Measurements from ENCODE around the gene ANKRD44. TPM values are rescaled to one million over a fixed set of nuclear protein-coding genes. Genes with fewer than 3 reads are reported as not detected.

Gene ANKRD44
- total and polyA plus RNA-seq, 7 donors = 0.35 to 9.3 (median 1.7) TPM

DNA sequence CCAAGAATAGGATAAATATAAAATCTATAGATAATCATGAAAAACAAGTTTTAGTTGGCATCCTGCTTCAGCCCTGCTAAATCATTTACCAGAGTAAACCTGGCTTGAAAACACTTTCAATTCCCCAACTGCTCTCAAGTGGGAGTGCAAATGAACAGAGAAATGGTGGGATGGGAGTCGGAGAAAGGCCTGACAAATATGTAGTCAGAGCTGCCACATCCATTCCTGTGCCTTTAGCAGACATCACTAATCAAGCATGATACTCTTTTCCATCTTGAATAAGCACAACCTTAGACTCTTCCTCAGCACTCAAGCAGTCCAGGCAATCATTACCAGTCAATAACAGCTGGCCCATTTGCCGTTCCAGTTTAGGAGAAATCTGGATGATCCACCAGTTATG, 101.3 kb downstream of the ANKRD44 start:
- Histone ChIP-seq H3K27ac (no peak overlapping the region), H3K4me3 (no peak overlapping the region), H3K27me3 (ENCODE audit: insufficient read depth in 3 of 3, low read length in 2 of 3) (no peaks in the 10 kb centered on the region), H3K4me1 (peaks cover 4% of the 10 kb centered on the region), H3K36me3 (ENCODE audit: insufficient read depth in 1 of 2, low read depth in 1 of 2) (no peaks in the 10 kb centered on the region), H3K9me3 (no peaks in the 10 kb centered on the region)
- DNase-seq = no peak
- intact Hi-C loops (cut with DNase I) = no loop called here
- ATAC-seq = no peak
- TF ChIP-seq, protein P1, sequence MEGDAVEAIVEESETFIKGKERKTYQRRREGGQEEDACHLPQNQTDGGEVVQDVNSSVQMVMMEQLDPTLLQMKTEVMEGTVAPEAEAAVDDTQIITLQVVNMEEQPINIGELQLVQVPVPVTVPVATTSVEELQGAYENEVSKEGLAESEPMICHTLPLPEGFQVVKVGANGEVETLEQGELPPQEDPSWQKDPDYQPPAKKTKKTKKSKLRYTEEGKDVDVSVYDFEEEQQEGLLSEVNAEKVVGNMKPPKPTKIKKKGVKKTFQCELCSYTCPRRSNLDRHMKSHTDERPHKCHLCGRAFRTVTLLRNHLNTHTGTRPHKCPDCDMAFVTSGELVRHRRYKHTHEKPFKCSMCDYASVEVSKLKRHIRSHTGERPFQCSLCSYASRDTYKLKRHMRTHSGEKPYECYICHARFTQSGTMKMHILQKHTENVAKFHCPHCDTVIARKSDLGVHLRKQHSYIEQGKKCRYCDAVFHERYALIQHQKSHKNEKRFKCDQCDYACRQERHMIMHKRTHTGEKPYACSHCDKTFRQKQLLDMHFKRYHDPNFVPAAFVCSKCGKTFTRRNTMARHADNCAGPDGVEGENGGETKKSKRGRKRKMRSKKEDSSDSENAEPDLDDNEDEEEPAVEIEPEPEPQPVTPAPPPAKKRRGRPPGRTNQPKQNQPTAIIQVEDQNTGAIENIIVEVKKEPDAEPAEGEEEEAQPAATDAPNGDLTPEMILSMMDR (IDR thresholded peaks at IDR 0.05) = no peak
- WGBS, 3 donors = 57 to 73% (median 61%) methylated on average over 2 of the region's 2 CpGs

DNA sequence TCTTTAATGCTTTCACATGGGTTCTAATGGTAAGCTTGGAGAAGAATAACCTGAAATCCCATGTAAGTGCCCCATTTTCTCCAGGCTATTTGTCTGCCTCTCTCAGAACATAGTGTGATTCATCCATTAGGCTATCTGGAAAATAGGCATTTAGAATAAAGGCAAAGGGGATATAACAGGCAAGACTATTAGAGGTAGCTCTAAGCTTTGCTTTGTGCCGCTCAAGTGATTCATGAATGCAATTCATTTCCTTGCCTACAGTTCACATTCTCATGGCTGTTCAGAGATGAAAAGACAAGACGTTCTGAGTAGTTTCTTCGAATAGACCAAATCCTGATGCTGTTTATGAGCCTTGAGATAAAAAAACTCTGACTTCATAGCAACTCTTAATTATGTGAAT, 101.7 kb downstream of the ANKRD44 start:
- DNase-seq (no peak), ATAC-seq (no peak)
- TF ChIP-seq, protein P1 (IDR thresholded peaks at IDR 0.05) = no peak
- Histone ChIP-seq H3K4me1 (peaks cover 4% of the 10 kb centered on the region), H3K27ac (no peak overlapping the region), H3K4me3 (no peak overlapping the region), H3K27me3 (ENCODE audit: insufficient read depth in 3 of 3, low read length in 2 of 3) (no peaks in the 10 kb centered on the region), H3K9me3 (no peaks in the 10 kb centered on the region), H3K36me3 (ENCODE audit: insufficient read depth in 1 of 2, low read depth in 1 of 2) (no peaks in the 10 kb centered on the region)
- intact Hi-C loops (cut with DNase I) = no loop called here
- 25 to 27% (median 26%) methylated on average over 3 of the region's 3 CpGs for WGBS, 3 donors

DNA sequence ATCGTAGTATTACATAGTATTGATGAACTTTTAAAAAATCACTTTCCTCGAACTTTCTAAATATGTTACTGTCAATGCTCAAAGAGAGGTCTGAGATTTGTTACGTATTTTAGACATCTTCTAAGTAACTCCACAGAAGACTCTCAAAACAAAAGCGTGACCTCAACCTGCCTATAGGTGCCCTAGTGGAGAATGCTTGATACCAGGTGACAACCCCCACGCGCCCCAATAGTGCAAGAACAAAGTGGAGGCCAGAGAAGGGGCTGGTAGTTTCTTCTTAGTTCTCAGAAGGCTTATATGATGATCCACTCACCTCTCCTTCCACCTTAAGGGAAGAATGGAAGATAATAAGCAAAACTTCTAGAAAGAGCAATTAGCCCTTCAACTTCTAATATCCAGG, 102.6 kb downstream of the ANKRD44 start:
- no peaks in the 10 kb centered on the region for H3K9me3 ChIP-seq
- DNase-seq (no peak), ATAC-seq (no peak)
- no peak overlapping the region for H3K27ac ChIP-seq
- peaks cover 4% of the 10 kb centered on the region for H3K4me1 ChIP-seq
- 81 to 83% (median 81%) methylated on average over 6 of the region's 6 CpGs for WGBS, 3 donors
- no peaks in the 10 kb centered on the region for H3K36me3 ChIP-seq (ENCODE audit: insufficient read depth in 1 of 2, low read depth in 1 of 2)
- TF ChIP-seq, protein P1 (IDR thresholded peaks at IDR 0.05) = no peak
- no peak overlapping the region for H3K4me3 ChIP-seq
- H3K27me3 ChIP-seq (ENCODE audit: insufficient read depth in 3 of 3, low read length in 2 of 3) = no peaks in the 10 kb centered on the region
- intact Hi-C loops (cut with DNase I) = no loop called here

DNA sequence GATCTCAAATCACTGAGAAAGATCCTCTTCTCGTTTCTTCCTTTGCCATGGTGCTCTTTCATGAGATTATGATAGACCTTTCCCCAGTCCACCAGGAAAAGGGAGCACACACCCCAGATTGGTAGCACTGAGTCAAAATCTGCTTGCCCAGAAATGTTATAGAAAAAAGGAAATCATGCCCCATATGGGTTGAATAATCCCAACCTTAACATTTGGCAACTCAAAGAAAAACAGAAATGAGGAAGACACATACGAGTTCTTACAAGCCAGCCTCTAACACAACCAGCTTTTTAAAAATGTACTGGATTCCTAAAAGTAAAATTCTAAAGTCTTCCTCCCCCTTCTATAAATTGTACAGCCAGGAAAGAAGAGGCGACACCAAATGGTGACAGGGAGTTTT, 103.0 kb downstream of the ANKRD44 start:
- Histone ChIP-seq H3K4me1 (peaks cover 4% of the 10 kb centered on the region), H3K27ac (no peak overlapping the region), H3K27me3 (ENCODE audit: insufficient read depth in 3 of 3, low read length in 2 of 3) (no peaks in the 10 kb centered on the region), H3K9me3 (no peaks in the 10 kb centered on the region), H3K4me3 (no peak overlapping the region), H3K36me3 (ENCODE audit: insufficient read depth in 1 of 2, low read depth in 1 of 2) (no peaks in the 10 kb centered on the region)
- ATAC-seq (no peak), DNase-seq (no peak)
- TF ChIP-seq, protein P1 (IDR thresholded peaks at IDR 0.05) = no peak
- WGBS, 3 donors = 73 to 83% (median 81%) methylated on average over 3 of the region's 3 CpGs
- intact Hi-C loops (cut with DNase I) = no loop called here

DNA sequence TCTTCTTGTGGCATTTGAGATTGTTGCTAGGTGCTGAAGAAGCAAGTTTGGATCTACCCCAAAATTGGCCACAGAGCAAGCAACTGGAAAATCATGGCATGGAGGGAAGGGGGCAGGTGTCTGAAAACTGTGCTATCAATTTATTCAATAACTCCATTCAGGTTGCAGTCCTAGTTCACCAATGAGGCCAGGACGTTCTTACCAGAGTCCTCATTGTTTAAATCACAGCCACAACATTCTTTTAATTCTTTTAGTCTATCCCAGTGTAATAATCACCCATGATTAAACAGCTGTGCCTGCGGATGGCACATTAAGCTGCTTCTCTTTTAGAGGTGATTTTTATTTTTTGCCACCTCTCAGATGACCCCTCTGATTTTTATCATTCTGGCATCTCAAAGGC, 103.5 kb downstream of the ANKRD44 start:
- 45 to 51% (median 49%) methylated on average over 2 of the region's 2 CpGs for WGBS, 3 donors
- H3K27me3 ChIP-seq (ENCODE audit: insufficient read depth in 3 of 3, low read length in 2 of 3) = no peaks in the 10 kb centered on the region
- no peak for ATAC-seq
- H3K9me3 ChIP-seq = no peaks in the 10 kb centered on the region
- DNase-seq = no peak
- no peaks in the 10 kb centered on the region for H3K36me3 ChIP-seq (ENCODE audit: insufficient read depth in 1 of 2, low read depth in 1 of 2)
- intact Hi-C loops (cut with DNase I) = no loop called here
- no peak overlapping the region for H3K27ac ChIP-seq
- H3K4me3 ChIP-seq = no peak overlapping the region
- TF ChIP-seq, protein P1 (IDR thresholded peaks at IDR 0.05) = no peak
- peaks cover 4% of the 10 kb centered on the region for H3K4me1 ChIP-seq
